ENCODE data around the gene SGSM1. TPM values are rescaled to one million over a fixed set of nuclear protein-coding genes. Genes with fewer than 3 reads are reported as not detected.

Gene SGSM1
- polyA plus RNA-seq, 3 donors: not detected

DNA sequence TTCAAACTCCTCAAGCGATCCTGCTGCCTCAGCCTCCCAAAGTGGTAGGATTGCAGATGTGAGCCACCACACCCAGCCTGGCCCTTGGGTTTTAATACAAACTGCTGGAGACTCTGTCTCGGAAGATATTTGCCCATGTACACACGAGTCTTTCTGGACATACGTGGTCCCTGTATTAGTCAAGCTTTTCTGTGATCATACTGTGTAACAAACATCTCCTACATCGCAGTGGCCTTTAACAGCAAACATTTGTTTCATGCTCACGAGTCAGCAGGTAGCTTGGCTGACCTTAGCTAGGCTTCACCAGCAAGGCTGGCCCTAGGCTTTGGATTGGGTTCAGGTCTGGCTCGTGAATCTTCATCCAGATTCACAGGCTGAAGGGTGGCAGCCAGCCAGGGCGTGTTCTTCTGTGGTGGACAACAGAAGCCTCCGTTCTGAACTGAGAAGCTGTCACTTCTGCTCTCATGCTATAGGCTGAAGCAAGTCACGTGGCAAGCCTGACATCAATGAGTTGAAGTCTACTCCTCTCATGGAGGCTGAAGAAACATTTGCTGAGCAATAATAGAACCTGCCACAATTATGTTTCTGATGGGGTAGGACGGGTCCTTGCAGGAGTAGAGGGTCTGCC, 155.3 kb downstream of the SGSM1 start:
- Histone ChIP-seq H3K4me2 (replicated peaks; ENCODE audit: extremely low read depth, low read length, poor library complexity, severe bottlenecking) (no peak overlapping the region), H3K27ac (ENCODE audit: low read depth in 1 of 2, low read length in 2 of 2) (no peak overlapping the region), H3K79me2 (ENCODE audit: insufficient read depth, low read length) (no peaks in the 10 kb centered on the region), H3K4me3 (replicated peaks in 1 of 3; ENCODE audit: low read depth in 2 of 3, low read length in 3 of 3) (no peak overlapping the region), H3K36me3 (replicated peaks in 1 of 2; ENCODE audit: control insufficient read depth in 1 of 2, insufficient read depth in 2 of 2, low read length in 2 of 2) (no peaks in the 10 kb centered on the region), H2AFZ (ENCODE audit: insufficient read depth, low read depth, low read length, poor library complexity, severe bottlenecking) (no peak overlapping the region), H3K4me1 (ENCODE audit: control insufficient read depth in 1 of 2, insufficient read depth in 2 of 2, low read length in 2 of 2) (no peaks in the 10 kb centered on the region), H3K9me3 (replicated peaks in 1 of 2; ENCODE audit: control insufficient read depth in 1 of 2, insufficient read depth in 1 of 2, low read length in 2 of 2) (no peaks in the 10 kb centered on the region), H3K9ac (ENCODE audit: insufficient read depth, low read length, poor library complexity, severe bottlenecking) (no peak overlapping the region), H4K20me1 (ENCODE audit: insufficient read depth, low read length) (no peaks in the 10 kb centered on the region), H3K27me3 (ENCODE audit: control insufficient read depth in 2 of 2, insufficient read depth in 2 of 2, low read length in 2 of 2) (no peaks in the 10 kb centered on the region)
- Mint-ChIP-seq H3K4me3 (no peak overlapping the region), H3K27ac (no peak overlapping the region), H3K36me3 (no peaks in the 10 kb centered on the region), H3K9me3 (peaks cover 0 to 1% (median 0%) of the 10 kb centered on the region in 7 donors), H3K27me3 (ENCODE audit: low read depth in 3 of 3) (peaks cover 2 to 13% (median 4%) of the 10 kb centered on the region in 3 donors), H3K4me1 (no peaks in the 10 kb centered on the region)
- intact Hi-C loops (cut with micrococcal nuclease): no loop called here
- TF ChIP-seq, protein P1, sequence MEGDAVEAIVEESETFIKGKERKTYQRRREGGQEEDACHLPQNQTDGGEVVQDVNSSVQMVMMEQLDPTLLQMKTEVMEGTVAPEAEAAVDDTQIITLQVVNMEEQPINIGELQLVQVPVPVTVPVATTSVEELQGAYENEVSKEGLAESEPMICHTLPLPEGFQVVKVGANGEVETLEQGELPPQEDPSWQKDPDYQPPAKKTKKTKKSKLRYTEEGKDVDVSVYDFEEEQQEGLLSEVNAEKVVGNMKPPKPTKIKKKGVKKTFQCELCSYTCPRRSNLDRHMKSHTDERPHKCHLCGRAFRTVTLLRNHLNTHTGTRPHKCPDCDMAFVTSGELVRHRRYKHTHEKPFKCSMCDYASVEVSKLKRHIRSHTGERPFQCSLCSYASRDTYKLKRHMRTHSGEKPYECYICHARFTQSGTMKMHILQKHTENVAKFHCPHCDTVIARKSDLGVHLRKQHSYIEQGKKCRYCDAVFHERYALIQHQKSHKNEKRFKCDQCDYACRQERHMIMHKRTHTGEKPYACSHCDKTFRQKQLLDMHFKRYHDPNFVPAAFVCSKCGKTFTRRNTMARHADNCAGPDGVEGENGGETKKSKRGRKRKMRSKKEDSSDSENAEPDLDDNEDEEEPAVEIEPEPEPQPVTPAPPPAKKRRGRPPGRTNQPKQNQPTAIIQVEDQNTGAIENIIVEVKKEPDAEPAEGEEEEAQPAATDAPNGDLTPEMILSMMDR (IDR thresholded peaks at IDR 0.05): no peak
- 85% methylated on average over 8 of the region's 11 CpGs for WGBS (ENCODE audit: insufficient coverage)
- DNase-seq: no peak

DNA sequence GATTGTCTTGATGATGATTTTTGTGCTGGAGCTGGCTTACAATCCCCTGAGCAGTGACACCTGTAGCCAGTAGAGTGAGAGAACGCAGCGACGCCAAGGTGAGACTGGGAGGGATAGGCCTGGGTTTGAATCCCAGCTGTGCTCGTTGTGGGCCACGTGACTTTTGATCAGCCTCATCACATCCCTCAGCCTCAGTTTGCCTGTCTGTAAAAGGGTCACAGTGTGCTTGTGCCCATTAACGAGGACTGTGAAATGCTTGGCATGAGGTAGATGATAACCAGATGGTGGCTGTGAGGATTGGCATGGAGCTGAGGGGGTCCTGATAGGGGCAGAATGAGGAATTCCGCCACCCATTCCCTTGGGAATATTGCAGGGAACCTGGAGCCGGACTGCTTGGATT, 156.1 kb downstream of the SGSM1 start:
- Mint-ChIP-seq H3K36me3 (no peaks in the 10 kb centered on the region), H3K27me3 (ENCODE audit: low read depth in 3 of 3) (peaks cover 2 to 10% (median 4%) of the 10 kb centered on the region in 3 donors), H3K9me3 (peaks cover 0 to 1% (median 0%) of the 10 kb centered on the region in 7 donors), H3K4me1 (no peaks in the 10 kb centered on the region), H3K27ac (no peak overlapping the region), H3K4me3 (no peak overlapping the region)
- TF ChIP-seq, protein P1 (IDR thresholded peaks at IDR 0.05): no peak
- 95% methylated on average over 6 of the region's 8 CpGs for WGBS (ENCODE audit: insufficient coverage)
- Histone ChIP-seq H3K27me3 (ENCODE audit: control insufficient read depth in 2 of 2, insufficient read depth in 2 of 2, low read length in 2 of 2) (no peaks in the 10 kb centered on the region), H3K79me2 (ENCODE audit: insufficient read depth, low read length) (no peaks in the 10 kb centered on the region), H3K36me3 (replicated peaks in 1 of 2; ENCODE audit: control insufficient read depth in 1 of 2, insufficient read depth in 2 of 2, low read length in 2 of 2) (no peaks in the 10 kb centered on the region), H3K4me3 (replicated peaks in 1 of 3; ENCODE audit: low read depth in 2 of 3, low read length in 3 of 3) (no peak overlapping the region), H2AFZ (ENCODE audit: insufficient read depth, low read depth, low read length, poor library complexity, severe bottlenecking) (no peak overlapping the region), H4K20me1 (ENCODE audit: insufficient read depth, low read length) (no peaks in the 10 kb centered on the region), H3K9me3 (replicated peaks in 1 of 2; ENCODE audit: control insufficient read depth in 1 of 2, insufficient read depth in 1 of 2, low read length in 2 of 2) (no peaks in the 10 kb centered on the region), H3K27ac (ENCODE audit: low read depth in 1 of 2, low read length in 2 of 2) (no peak overlapping the region), H3K9ac (ENCODE audit: insufficient read depth, low read length, poor library complexity, severe bottlenecking) (no peak overlapping the region), H3K4me2 (replicated peaks; ENCODE audit: extremely low read depth, low read length, poor library complexity, severe bottlenecking) (no peak overlapping the region), H3K4me1 (ENCODE audit: control insufficient read depth in 1 of 2, insufficient read depth in 2 of 2, low read length in 2 of 2) (no peaks in the 10 kb centered on the region)
- intact Hi-C loops (cut with micrococcal nuclease): no loop called here
- DNase-seq: no peak

Data from CD14-positive monocyte (primary cell).